ENCODE data around the gene SMARCAL1. TPM values are rescaled to one million over a fixed set of nuclear protein-coding genes. Genes with fewer than 3 reads are reported as not detected.
A peak's percentile ranks its signal among the peaks of the same experiment; 100 is the strongest.

SMARCAL1 gene
- total and polyA plus RNA-seq, 2 of the 13 experiments (the other 11 are each of a cell fraction or from before 2014, with no cell fraction given), result 12.7 to 21.3 TPM

DNA sequence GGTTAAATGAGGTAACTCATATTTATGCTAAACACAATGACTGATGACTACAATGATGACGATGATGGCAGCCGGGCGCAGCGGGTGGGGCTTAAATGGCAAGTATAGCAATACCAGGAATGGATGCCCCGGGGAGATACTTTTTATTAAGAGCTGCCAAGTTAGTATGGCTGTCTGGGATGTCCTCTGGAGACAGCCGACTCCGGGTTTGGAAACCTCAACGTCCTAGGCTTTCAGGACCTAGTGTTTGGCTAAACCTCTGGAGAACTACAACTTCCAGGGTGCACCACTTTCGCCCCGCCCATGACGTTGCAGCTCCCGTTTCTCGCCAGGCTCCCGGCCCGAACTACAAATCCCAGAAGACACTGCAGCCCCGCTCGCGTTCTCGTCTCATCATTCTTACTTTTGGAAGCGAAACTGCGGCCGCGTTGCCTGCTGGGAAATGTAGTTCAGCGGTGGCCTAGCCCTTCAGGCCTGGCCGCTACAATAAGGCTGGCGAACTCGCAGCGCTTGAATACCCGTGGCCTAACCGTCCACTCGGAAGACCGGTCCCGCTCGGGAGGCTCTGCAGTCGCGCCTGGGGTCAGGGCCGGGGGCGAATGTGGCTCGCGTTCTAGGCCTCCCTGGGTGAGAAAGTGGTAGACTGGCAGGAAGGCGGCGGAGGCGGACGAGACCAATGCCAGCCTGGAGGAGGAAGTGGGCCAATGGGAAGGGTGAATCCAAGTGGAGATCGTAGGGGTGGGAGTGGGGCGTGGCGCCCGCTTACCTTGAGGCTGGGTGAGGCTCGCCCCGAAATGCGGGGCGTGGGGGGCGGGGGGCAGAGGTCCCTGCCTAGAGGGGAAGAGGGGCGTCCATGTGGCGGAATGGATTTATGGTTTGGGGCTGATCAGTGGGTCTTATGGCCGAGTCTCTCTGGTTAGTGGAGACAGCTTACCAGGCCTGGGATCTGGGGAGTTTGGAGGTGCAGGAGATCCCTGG lies at the start of gene SMARCAL1 (continued):
- TF ChIP-seq, protein P1, sequence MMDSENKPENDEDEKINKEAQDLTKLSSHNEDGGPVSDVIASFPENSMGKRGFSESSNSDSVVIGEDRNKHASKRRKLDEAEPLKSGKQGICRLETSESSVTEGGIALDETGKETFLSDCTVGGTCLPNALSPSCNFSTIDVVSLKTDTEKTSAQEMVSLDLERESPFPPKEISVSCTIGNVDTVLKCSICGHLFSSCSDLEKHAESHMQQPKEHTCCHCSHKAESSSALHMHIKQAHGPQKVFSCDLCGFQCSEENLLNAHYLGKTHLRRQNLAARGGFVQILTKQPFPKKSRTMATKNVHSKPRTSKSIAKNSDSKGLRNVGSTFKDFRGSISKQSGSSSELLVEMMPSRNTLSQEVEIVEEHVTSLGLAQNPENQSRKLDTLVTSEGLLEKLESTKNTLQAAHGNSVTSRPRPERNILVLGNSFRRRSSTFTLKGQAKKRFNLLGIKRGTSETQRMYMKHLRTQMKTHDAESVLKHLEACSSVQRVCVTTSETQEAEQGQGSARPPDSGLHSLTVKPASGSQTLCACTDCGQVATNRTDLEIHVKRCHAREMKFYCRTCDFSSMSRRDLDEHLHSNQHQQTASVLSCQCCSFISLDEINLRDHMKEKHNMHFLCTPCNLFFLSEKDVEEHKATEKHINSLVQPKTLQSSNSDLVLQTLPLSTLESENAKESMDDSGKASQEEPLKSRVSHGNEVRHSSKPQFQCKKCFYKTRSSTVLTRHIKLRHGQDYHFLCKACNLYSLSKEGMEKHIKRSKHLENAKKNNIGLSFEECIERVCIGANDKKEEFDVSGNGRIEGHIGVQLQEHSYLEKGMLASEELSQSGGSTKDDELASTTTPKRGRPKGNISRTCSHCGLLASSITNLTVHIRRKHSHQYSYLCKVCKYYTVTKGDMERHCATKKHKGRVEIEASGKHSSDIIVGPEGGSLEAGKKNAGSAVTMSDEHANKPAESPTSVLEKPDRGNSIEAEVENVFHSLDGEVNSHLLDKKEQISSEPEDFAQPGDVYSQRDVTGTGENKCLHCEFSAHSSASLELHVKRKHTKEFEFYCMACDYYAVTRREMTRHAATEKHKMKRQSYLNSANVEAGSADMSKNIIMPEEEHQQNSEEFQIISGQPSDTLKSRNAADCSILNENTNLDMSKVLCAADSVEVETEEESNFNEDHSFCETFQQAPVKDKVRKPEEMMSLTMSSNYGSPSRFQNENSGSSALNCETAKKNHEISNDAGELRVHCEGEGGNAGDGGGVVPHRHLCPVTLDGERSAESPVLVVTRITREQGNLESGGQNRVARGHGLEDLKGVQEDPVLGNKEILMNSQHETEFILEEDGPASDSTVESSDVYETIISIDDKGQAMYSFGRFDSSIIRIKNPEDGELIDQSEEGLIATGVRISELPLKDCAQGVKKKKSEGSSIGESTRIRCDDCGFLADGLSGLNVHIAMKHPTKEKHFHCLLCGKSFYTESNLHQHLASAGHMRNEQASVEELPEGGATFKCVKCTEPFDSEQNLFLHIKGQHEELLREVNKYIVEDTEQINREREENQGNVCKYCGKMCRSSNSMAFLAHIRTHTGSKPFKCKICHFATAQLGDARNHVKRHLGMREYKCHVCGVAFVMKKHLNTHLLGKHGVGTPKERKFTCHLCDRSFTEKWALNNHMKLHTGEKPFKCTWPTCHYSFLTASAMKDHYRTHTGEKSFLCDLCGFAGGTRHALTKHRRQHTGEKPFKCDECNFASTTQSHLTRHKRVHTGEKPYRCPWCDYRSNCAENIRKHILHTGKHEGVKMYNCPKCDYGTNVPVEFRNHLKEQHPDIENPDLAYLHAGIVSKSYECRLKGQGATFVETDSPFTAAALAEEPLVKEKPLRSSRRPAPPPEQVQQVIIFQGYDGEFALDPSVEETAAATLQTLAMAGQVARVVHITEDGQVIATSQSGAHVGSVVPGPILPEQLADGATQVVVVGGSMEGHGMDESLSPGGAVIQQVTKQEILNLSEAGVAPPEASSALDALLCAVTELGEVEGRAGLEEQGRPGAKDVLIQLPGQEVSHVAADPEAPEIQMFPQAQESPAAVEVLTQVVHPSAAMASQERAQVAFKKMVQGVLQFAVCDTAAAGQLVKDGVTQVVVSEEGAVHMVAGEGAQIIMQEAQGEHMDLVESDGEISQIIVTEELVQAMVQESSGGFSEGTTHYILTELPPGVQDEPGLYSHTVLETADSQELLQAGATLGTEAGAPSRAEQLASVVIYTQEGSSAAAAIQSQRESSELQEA (CRISPR knock-in tag; IDR thresholded peaks at IDR 0.05; ENCODE audit: not compliant biosample characterization), result peak; percentile 66
- TF ChIP-seq SNAPC2 (CRISPR knock-in tag; IDR thresholded peaks at IDR 0.05), result peak; percentile 71
- TF ChIP-seq CHD2 (IDR thresholded peaks at IDR 0.05; ENCODE audit: low read depth, low read length), result peak; percentile 96
- TF ChIP-seq ZFP1 (CRISPR knock-in tag; IDR thresholded peaks at IDR 0.05), result peak; percentile 87; the same call in 1 of the 2 replicates
- TF ChIP-seq, protein P2, sequence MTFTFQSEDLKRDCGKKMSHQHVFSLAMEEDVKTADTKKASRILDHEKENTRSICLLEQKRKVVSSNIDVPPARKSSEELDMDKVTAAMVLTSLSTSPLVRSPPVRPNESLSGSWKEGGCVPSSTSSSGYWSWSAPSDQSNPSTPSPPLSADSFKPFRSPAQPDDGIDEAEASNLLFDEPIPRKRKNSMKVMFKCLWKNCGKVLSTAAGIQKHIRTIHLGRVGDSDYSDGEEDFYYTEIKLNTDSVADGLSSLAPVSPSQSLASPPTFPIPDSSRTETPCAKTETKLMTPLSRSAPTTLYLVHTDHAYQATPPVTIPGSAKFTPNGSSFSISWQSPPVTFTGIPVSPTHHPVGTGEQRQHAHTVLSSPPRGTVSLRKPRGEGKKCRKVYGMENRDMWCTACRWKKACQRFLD (CRISPR knock-in tag; IDR thresholded peaks at IDR 0.05; ENCODE audit: borderline replicate concordance), result peak; percentile 98
- TF ChIP-seq ZFP41 (CRISPR knock-in tag; IDR thresholded peaks at IDR 0.05; ENCODE audit: borderline replicate concordance), result 0 out of 2 replicates have a peak, but pooled peaks have one; percentile 38
- no peak for TF ChIP-seq ZNF460 (CRISPR knock-in tag; IDR thresholded peaks at IDR 0.05; ENCODE audit: borderline replicate concordance)
- TF ChIP-seq TEAD2 (CRISPR knock-in tag; IDR thresholded peaks at IDR 0.05), result peak; percentile 57; the same call in 1 of the 2 replicates
- 0 out of 2 replicates have a peak, but pooled peaks have one; percentile 41 for TF ChIP-seq ARNTL (CRISPR knock-in tag; IDR thresholded peaks at IDR 0.05)
- peak; percentile 92 for TF ChIP-seq ERF (CRISPR knock-in tag; IDR thresholded peaks at IDR 0.05)
- no peak for TF ChIP-seq ZNF234 (CRISPR knock-in tag; conservative IDR thresholded peaks at IDR 0.05)
- TF ChIP-seq ZNF776 (CRISPR knock-in tag; IDR thresholded peaks at IDR 0.05), result peak; percentile 71; the same call in 1 of the 2 replicates
- peak; percentile 68; the same call in 1 of the 2 replicates for TF ChIP-seq ZNF607 (CRISPR knock-in tag; IDR thresholded peaks at IDR 0.05; ENCODE audit: borderline replicate concordance)
- TF ChIP-seq ZMYM2 (CRISPR knock-in tag; IDR thresholded peaks at IDR 0.05), result peak; percentile 70; the same call in 1 of the 2 replicates
- TF ChIP-seq, protein P3, sequence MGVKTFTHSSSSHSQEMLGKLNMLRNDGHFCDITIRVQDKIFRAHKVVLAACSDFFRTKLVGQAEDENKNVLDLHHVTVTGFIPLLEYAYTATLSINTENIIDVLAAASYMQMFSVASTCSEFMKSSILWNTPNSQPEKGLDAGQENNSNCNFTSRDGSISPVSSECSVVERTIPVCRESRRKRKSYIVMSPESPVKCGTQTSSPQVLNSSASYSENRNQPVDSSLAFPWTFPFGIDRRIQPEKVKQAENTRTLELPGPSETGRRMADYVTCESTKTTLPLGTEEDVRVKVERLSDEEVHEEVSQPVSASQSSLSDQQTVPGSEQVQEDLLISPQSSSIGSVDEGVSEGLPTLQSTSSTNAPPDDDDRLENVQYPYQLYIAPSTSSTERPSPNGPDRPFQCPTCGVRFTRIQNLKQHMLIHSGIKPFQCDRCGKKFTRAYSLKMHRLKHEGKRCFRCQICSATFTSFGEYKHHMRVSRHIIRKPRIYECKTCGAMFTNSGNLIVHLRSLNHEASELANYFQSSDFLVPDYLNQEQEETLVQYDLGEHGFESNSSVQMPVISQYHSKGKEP (CRISPR knock-in tag; IDR thresholded peaks at IDR 0.05), result 0 out of 2 replicates have a peak, but pooled peaks have one; percentile 89
- TF ChIP-seq KDM5A (IDR thresholded peaks at IDR 0.05; ENCODE audit: borderline replicate concordance, low read length), result peak; percentile 86; the same call in 1 of the 2 replicates
- peak; percentile 92 for TF ChIP-seq ZNF33B (CRISPR knock-in tag; IDR thresholded peaks at IDR 0.05)
- peak; percentile 92 for TF ChIP-seq KLF6 (CRISPR knock-in tag; IDR thresholded peaks at IDR 0.05)
